RCC 7860 (cell line): Measurements from ENCODE around the gene PHKG1.
A peak's percentile ranks its signal among the peaks of the same experiment; 100 is the strongest.
"Not testable (repeated sequence)": the region's sequence is repeated elsewhere in the genome, so short reads cannot be mapped to it uniquely, and the experiment has no call there.

Source experiments
- DNase-seq: peaks from one replicate; pipeline ENCODE4 v3.0.0-alpha.2; 2015; ENCODE audit warnings: low spot score
- FAIRE-seq: peaks from 2 replicates; lab custom pipeline; 2012; peaks lifted over from hg19 to GRCh38; lab: Jason Lieb, UNC

PHKG1 gene

DNA sequence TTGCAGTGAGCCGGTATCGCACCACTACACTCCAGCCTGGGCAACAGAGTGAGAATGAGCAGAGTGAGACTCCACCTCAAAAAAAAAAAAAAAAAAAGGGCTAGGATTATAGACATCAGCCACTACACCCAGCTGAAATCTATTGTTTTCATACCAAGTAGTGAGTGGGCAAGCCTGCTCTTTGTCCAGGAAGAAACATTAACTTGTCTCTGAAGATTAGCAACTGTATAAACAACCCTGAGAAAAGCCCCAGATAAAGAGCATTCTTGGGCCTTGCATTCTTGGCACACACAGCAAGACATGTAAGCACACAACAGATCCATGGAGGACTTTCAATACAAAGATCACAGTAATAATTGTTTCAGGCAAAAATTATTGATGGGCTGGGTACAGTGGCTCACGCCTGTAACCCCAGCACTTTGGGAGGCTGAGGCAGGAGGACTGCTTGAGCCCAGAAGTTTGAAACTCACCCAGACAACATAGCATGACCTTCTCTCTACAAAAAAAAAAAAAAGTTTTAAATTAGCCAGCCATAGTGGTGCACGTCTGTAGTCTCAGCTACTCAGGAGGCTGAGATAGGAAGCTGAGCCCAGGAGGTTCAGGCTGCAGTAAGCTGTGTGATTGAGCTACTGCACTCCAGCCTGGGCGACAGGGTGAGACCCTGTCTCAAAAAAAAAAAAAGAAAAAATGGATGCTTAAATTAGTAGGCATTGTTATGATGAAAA is 45.9 kb downstream of the PHKG1 start:
- FAIRE-seq (peak; percentile 59), DNase-seq (peak; percentile 76)

DNA sequence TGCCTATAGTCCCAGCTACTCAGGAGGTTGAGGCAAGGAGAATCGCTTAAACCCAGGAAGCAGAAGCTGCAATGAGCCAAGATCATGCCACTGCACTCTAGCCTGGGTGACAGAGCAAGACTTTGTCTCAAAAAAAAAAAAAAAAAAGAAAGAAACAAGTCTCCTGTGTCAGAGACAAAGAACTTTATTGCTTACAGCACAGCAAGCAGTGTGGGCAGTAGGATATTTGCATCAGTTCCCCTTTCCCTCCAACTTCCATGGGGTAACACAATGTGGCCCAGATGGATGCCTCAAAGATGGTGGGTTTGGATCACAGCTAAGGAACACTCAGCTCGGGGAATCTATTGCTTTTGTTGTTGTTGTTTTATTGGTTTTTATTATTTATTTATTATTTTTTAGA is 47.0 kb downstream of the PHKG1 start:
- not testable (repeated sequence) for FAIRE-seq, DNase-seq

DNA sequence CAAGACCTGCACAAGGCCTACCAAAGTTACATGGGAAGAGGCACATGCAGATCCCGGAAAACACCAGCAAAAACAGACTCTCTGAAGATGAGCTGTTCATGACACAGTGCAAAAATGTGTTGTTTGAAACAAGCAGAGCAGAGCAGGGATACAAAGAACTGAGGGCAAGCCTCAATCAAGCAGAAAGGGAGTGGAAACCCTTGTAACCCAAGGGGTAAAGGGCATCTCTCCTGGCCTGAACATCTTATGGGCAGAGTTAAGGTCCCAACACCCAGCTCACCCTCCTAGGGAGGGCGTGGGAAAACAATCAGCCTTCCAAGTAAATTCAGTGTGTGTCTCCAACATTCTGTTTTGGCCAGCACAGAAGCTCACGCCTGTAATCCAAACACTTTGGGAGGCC is 52.0 kb downstream of the PHKG1 start:
- DNase-seq (no peak), FAIRE-seq (no peak)

DNA sequence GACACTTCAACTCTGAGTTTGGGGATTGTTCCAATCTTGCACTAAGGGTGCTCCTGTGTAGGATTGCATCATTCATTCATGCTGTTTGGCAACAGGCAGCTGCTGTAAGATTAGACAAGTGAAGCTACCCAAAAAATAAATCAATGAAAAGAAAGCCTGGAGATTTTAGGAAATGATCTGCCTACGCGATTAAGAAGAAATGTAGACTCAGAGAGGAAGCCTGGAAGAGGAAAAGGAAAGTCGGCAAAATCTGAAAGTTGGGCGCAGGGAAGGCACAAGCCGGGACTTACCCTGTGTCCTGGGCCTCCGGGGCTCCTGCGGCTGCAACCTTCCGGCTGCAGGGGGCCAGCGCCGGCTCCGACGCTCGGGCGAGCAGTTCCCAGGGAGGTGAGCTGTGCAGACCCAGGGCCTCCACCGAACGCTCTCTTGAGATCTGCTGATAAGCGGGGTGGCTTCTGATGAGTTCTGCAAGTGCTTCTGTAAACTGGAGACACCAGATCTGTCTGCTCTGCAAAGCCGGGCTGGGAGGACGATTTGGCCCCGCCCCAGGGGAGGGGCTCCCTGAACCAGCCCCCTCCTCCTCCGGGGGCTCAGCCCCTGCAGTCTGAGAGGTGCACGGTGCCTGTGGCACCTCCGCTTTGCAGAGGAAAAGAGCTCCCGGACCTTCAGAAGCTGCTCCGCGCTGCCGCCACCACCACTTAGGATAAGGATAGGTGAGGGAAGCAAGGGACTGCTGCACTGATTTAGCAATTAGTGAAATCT is 58.9 kb downstream of the PHKG1 start:
- FAIRE-seq: peak; percentile 68
- DNase-seq: peak; percentile 71

DNA sequence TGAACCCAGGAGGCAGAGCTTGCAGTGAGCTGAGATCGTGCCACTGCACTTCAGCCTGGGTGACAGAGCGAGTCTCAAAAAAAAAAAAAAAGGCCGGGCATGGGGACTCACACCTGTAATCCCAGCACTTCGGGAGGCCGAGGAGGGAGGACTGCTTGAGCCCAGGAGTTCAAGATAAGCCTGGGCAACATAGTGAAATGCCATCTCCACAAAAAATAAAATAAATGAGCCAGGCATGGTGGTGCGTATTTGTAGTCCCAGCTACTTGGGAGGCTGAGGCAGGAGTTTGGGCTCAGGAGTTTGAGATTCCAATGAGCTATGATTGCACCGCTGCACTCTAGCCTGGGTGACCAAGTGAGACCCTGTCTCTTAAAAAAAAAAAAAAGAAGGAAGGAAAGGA is 60.2 kb downstream of the PHKG1 start:
- DNase-seq, FAIRE-seq: not testable (repeated sequence)

DNA sequence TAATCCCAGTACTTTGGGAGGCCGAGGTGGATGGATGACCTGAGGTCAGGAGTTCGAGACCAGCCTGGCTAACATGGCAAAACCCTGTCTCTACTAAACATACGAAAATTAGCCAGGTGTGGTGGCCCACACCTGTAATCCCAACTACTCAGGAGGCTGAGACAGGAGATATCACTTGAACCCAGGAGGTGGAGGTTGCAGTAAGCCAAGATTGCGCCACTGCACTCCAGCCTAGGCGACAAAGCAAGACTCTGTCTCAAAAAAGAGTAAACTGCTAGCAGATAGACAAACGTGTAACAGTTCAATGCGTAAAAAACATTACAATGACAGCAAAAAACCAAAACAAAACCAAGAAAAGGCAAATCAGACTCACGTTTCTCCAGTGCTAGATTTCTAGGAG is 61.2 kb downstream of the PHKG1 start:
- not testable (repeated sequence) for DNase-seq, FAIRE-seq

DNA sequence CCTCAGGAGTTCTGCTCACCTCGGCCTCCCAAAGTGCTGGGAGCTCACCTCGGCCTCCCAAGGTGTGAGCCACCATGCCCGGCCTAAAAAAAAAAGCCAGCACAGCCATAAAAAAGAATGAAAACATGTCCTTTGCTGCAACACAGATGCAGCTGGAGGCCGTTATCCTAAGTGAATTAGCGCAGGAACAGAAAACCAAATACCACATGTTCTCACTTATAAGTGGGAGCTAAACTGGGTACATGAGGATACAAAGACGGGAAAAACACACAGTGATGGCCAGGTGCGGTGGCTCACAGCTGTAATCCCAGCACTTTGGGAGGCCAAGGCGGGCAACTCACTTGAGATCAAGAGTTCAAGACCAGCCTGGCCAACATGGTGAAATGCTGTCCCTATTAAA is 62.4 kb downstream of the PHKG1 start:
- DNase-seq: no peak

More for the DNA sequence above, 62.4 kb downstream of the PHKG1 start:
- FAIRE-seq: no peak
